ENCODE measurements around the gene NPBWR2. TPM values are rescaled to one million over a fixed set of nuclear protein-coding genes. Genes with fewer than 3 reads are reported as not detected.
"Not testable (repeated sequence)": the region's sequence is repeated elsewhere in the genome, so short reads cannot be mapped to it uniquely, and the experiment has no call there.

NPBWR2 gene
- total RNA-seq, 1 donor from 2014 or later, result not detected

- ATAC-seq; intact Hi-C loops (cut with micrococcal nuclease); DNase-seq: not testable (repeated sequence)
These were observed 16.2 kb upstream of the NPBWR2 start for GRCh38 chr20:64123517-64123916.

- ATAC-seq; intact Hi-C loops (cut with micrococcal nuclease); DNase-seq: not testable (repeated sequence)
These were observed 15.6 kb upstream of the NPBWR2 start for GRCh38 chr20:64122927-64123326.

GRCh38 chr20:64121586-64121985, 14.2 kb upstream of the NPBWR2 start:
- peak; percentile 17 for DNase-seq
- no peak for ATAC-seq
- intact Hi-C loops (cut with micrococcal nuclease), result no loop called here

- intact Hi-C loops (cut with micrococcal nuclease), result no loop called here
- ATAC-seq (no peak), DNase-seq (peak; percentile 24)
These were observed 12.4 kb upstream of the NPBWR2 start for GRCh38 chr20:64119681-64120341.

- intact Hi-C loops (cut with micrococcal nuclease), result no loop called here
- no peak for DNase-seq
- no peak for ATAC-seq
These were observed 11.9 kb upstream of the NPBWR2 start for GRCh38 chr20:64119301-64119680.

GRCh38 chr20:64117432-64117777, 10.0 kb upstream of the NPBWR2 start:
- intact Hi-C loops (cut with micrococcal nuclease); DNase-seq; ATAC-seq: not testable (repeated sequence)

GRCh38 chr20:64116541-64117431, 9.4 kb upstream of the NPBWR2 start:
- intact Hi-C loops (cut with micrococcal nuclease), result no loop called here
- ATAC-seq (no peak), DNase-seq (peak; percentile 15)

GRCh38 chr20:64116016-64116415, 8.7 kb upstream of the NPBWR2 start:
- intact Hi-C loops (cut with micrococcal nuclease), result no loop called here
- peak; percentile 25 for DNase-seq

GRCh38 chr20:64115171-64115911, 8.0 kb upstream of the NPBWR2 start:
- intact Hi-C loops (cut with micrococcal nuclease), result no loop called here
- ATAC-seq (no peak), DNase-seq (peak; percentile 15)

More at GRCh38 chr20:64116016-64116415, 8.7 kb upstream of the NPBWR2 start:
- no peak for ATAC-seq

- peak; percentile 7 for DNase-seq
These were observed 7.1 kb upstream of the NPBWR2 start for GRCh38 chr20:64114356-64114971.

GRCh38 chr20:64113796-64114355, 6.5 kb upstream of the NPBWR2 start:
- intact Hi-C loops (cut with micrococcal nuclease), result no loop called here
- no peak for ATAC-seq
- DNase-seq, result peak; percentile 20

More at GRCh38 chr20:64114356-64114971, 7.1 kb upstream of the NPBWR2 start:
- ATAC-seq, result no peak
- intact Hi-C loops (cut with micrococcal nuclease), result no loop called here

- ATAC-seq (no peak), DNase-seq (no peak)
- intact Hi-C loops (cut with micrococcal nuclease), result no loop called here
These were observed 6.0 kb upstream of the NPBWR2 start for GRCh38 chr20:64113444-64113775.

- ATAC-seq (no peak), DNase-seq (peak; percentile 14)
- intact Hi-C loops (cut with micrococcal nuclease), result no loop called here
These were observed 5.5 kb upstream of the NPBWR2 start for GRCh38 chr20:64112691-64113443.

- ATAC-seq, result no peak
- DNase-seq, result peak; percentile 21
- intact Hi-C loops (cut with micrococcal nuclease), result no loop called here
These were observed 4.7 kb upstream of the NPBWR2 start for GRCh38 chr20:64111841-64112641.

- intact Hi-C loops (cut with micrococcal nuclease), result no loop called here
- ATAC-seq (no peak), DNase-seq (peak; percentile 20)
These were observed 3.2 kb upstream of the NPBWR2 start for GRCh38 chr20:64110411-64111068.

- peak; percentile 20 for DNase-seq
These were observed 2.5 kb upstream of the NPBWR2 start for GRCh38 chr20:64109831-64110391.

More at GRCh38 chr20:64109831-64110391, 2.5 kb upstream of the NPBWR2 start:
- intact Hi-C loops (cut with micrococcal nuclease), result no loop called here
- no peak for ATAC-seq
